IMR-90 (cell line): ENCODE measurements around the gene CCZ1B. TPM values are rescaled to one million over a fixed set of nuclear protein-coding genes. Genes with fewer than 3 reads are reported as not detected.
"Not testable (repeated sequence)": the region's sequence is repeated elsewhere in the genome, so short reads cannot be mapped to it uniquely, and the experiment has no call there.

Source experiments
- ATAC-seq: fragments of 200-7000 bp; cut with Tn5 transposase; 2 replicates; pipeline ENCODE4 v1.9.1; 2020; ENCODE audit warnings: low read depth, mild to moderate bottlenecking, moderate library complexity
- BruUV-seq: library from RNA; stranded (reverse); fragments of 400-500 nt; replicated peaks from 2 replicates; lab custom pipeline; 2021; lab: Mats Ljungman, UMichigan
- CTCF ChIA-PET: fragments of 300-600 bp; formaldehyde crosslinking; extraction: SDS; loops from one replicate; lab custom pipeline; 2021; ENCODE audit warnings: antibody characterized with exemption; lab: Yijun Ruan, JAX
- POLR2A ChIA-PET: fragments of 300-600 bp; sonication (Branson Sonifier 250); formaldehyde crosslinking; loops from one replicate; lab custom pipeline; 2022; ENCODE audit warnings: antibody characterized with exemption; ENCODE audit not compliant: unreplicated experiment; lab: Charles Lee
- DNase-seq: peaks from one replicate; pipeline ENCODE4 v3.0.0; 2013
- H2AFZ ChIP-seq: replicated peaks from 2 replicates; pipeline ENCODE3; 2013; ENCODE audit warnings: low read length, mild to moderate bottlenecking; ENCODE audit not compliant: poor library complexity
- H2AK5ac ChIP-seq: 2 replicates; pipeline ENCODE4 v1.6.1; 2013; ENCODE audit warnings: low read depth, low read length, inconsistent platforms
- H2AK9ac ChIP-seq: replicated peaks from 2 replicates; pipeline ENCODE3; 2013; ENCODE audit warnings: mild to moderate bottlenecking, low read depth, low read length, moderate library complexity; ENCODE audit not compliant: poor library complexity
- H2BK120ac ChIP-seq: 2 replicates; pipeline ENCODE4 v1.6.1; 2013; ENCODE audit warnings: low read depth, low read length, inconsistent platforms
- H2BK15ac ChIP-seq: 3 replicates; pipeline ENCODE4 v1.6.1; 2013; ENCODE audit warnings: low read depth, low read length, inconsistent platforms
- H2BK20ac ChIP-seq: 2 replicates; pipeline ENCODE4 v1.6.1; 2013; ENCODE audit warnings: low read depth, mild to moderate bottlenecking, inconsistent platforms, low read length, moderate library complexity
- H2BK5ac ChIP-seq: 2 replicates; pipeline ENCODE4 v1.6.1; 2013; ENCODE audit warnings: mild to moderate bottlenecking, low read depth, low read length, inconsistent platforms; ENCODE audit not compliant: poor library complexity, severe bottlenecking
- H3K14ac ChIP-seq: replicated peaks from 2 replicates; pipeline ENCODE4 v1.6.1; 2013; ENCODE audit warnings: low read depth, low read length, inconsistent platforms
- H3K18ac ChIP-seq: 2 replicates; pipeline ENCODE4 v1.6.1; 2013; ENCODE audit warnings: low read depth, low read length, control low read depth
- H3K23ac ChIP-seq: 2 replicates; pipeline ENCODE4 v1.6.1; 2013; ENCODE audit warnings: low read depth, low read length, inconsistent platforms
- H3K27ac ChIP-seq: 2 replicates; pipeline ENCODE4 v1.5.1; 2013; ENCODE audit warnings: mild to moderate bottlenecking, control low read depth, low read length; ENCODE audit not compliant: insufficient read depth
- H3K27me3 ChIP-seq: 2 replicates; pipeline ENCODE4 v1.6.1; 2013; ENCODE audit warnings: low read length; ENCODE audit not compliant: control insufficient read depth, insufficient read depth
- H3K36me3 ChIP-seq: 2 replicates; pipeline ENCODE4 v1.6.1; 2013; ENCODE audit warnings: low read length, mixed read lengths; ENCODE audit not compliant: control insufficient read depth, insufficient read depth
- H3K4ac ChIP-seq: 2 replicates; pipeline ENCODE4 v1.6.1; 2013; ENCODE audit warnings: low read depth, low read length, inconsistent platforms
- H3K4me1 ChIP-seq: 2 replicates; pipeline ENCODE4 v1.6.1; 2013; ENCODE audit warnings: low read length, mixed read lengths; ENCODE audit not compliant: control insufficient read depth, insufficient read depth
- H3K4me2 ChIP-seq: 2 replicates; pipeline ENCODE4 v1.6.1; 2013; ENCODE audit warnings: low read depth, mild to moderate bottlenecking, control low read depth, low read length, moderate library complexity
- H3K4me3 ChIP-seq: 2 replicates; pipeline ENCODE4 v1.5.1; 2013; ENCODE audit warnings: low read depth, mild to moderate bottlenecking, control low read depth, low read length, moderate library complexity; ENCODE audit not compliant: insufficient read depth
- H3K56ac ChIP-seq: 2 replicates; pipeline ENCODE4 v1.6.1; 2013; ENCODE audit warnings: low read length, inconsistent platforms; ENCODE audit not compliant: insufficient read depth; ENCODE audit errors: extremely low read depth
- H3K79me1 ChIP-seq, 2 experiments: 2 replicates each; pipeline ENCODE4 v1.6.1; 2013; ENCODE audit warnings: low read length in 2 of 2, inconsistent platforms in 1 of 2, low read depth in 1 of 2
- H3K9ac ChIP-seq: 2 replicates; pipeline ENCODE4 v1.6.1; 2013; ENCODE audit warnings: low read depth, low read length, control low read depth
- H3K9me1 ChIP-seq: 2 replicates; pipeline ENCODE4 v1.6.1; 2013; ENCODE audit warnings: low read length, inconsistent platforms; ENCODE audit not compliant: insufficient read depth
- H3K9me3 ChIP-seq: 2 replicates; pipeline ENCODE4 v1.6.1; 2013; ENCODE audit warnings: low read length; ENCODE audit not compliant: control insufficient read depth, insufficient read depth
- H4K20me1 ChIP-seq: 2 replicates; pipeline ENCODE4 v1.6.1; 2013; ENCODE audit warnings: low read length, inconsistent platforms; ENCODE audit not compliant: insufficient read depth
- H4K5ac ChIP-seq: 2 replicates; pipeline ENCODE4 v1.6.1; 2013; ENCODE audit warnings: mild to moderate bottlenecking, low read depth, low read length, control low read depth
- H4K8ac ChIP-seq, 2 experiments: 2 replicates each; pipeline ENCODE4 v1.6.1; 2013; ENCODE audit warnings: low read depth in 2 of 2, low read length in 2 of 2, control low read depth in 1 of 2, inconsistent platforms in 1 of 2
- H4K91ac ChIP-seq: 2 replicates; pipeline ENCODE4 v1.6.1; 2013; ENCODE audit warnings: low read depth, low read length, inconsistent platforms; ENCODE audit not compliant: insufficient read depth
- WGBS, 2 experiments: methylation state at CpG; one replicate each; pipeline versions ENCODE4 v1.1.5 to v1.1.7; 2013; ENCODE audit warnings: missing lambda C conversion rate in 2 of 2; ENCODE audit not compliant: insufficient read length in 1 of 2; ENCODE audit errors: extremely low coverage in 2 of 2; 5-methylcytosine and 5-hydroxymethylcytosine counted together
- dilution Hi-C: fragments of 300-500 bp; cut with HindIII; formaldehyde crosslinking; loops from one replicate; pipeline ENCODE4 v1.14.3; 2018; ENCODE audit warnings: low sequenced_read_pairs; ENCODE audit not compliant: unreplicated experiment
- in situ Hi-C: fragments of 300-500 bp; cut with MboI; formaldehyde crosslinking; loops from 3 replicates; pipeline ENCODE4 v1.14.3; 2019; ENCODE audit warnings: low sequenced_read_pairs, inconsistent platforms, mixed read lengths
- intact Hi-C: fragments of 100-400 bp; cut with micrococcal nuclease; formaldehyde crosslinking; loops from 2 replicates; pipeline ENCODE4 v1.10.0; 2022
- polyA plus RNA-seq, 3 experiments: library from polyadenylated mRNA; depleted of rRNA; stranded (reverse); fragments of >200 nt; gene quantifications; 2 replicates each; pipeline ENCODE4 v1.2.3, GENCODE V29; 2012; ENCODE audit warnings: low replicate concordance in 1 of 3
- total RNA-seq: library from RNA; depleted of rRNA; stranded (reverse); fragments of >200 nt; gene quantifications from 2 replicates; pipeline ENCODE4 v1.2.3, GENCODE V29; 2012

CCZ1B gene
- total and polyA plus RNA-seq, 2 of the 4 experiments (the other 2 are of a cell fraction), result 25.5 to 41.0 TPM

GRCh38 chr7:6807393-6807918 lies 18.6 kb downstream of the CCZ1B start:
- POLR2A ChIA-PET, H3K23ac ChIP-seq, H3K56ac ChIP-seq, H2BK20ac ChIP-seq, H3K36me3 ChIP-seq, H2BK120ac ChIP-seq, H2BK15ac ChIP-seq, BruUV-seq, H3K27ac ChIP-seq, H3K4me1 ChIP-seq, H3K9me1 ChIP-seq, H2BK5ac ChIP-seq, H2AK9ac ChIP-seq, H3K4me2 ChIP-seq, H3K4ac ChIP-seq, H3K9me3 ChIP-seq, H4K8ac ChIP-seq, H3K9ac ChIP-seq, DNase-seq, CTCF ChIA-PET, H3K4me3 ChIP-seq, H3K27me3 ChIP-seq, H3K79me1 ChIP-seq, H4K5ac ChIP-seq, intact Hi-C loops, dilution Hi-C loops, H3K18ac ChIP-seq, H2AK5ac ChIP-seq, ATAC-seq, H4K91ac ChIP-seq, H3K14ac ChIP-seq, H2AFZ ChIP-seq, H4K20me1 ChIP-seq: not testable (repeated sequence)
- no CpG with 5 or more reads among the region's 4 CpGs for WGBS, 2 experiments
- in situ Hi-C loops, result loop anchor here (25.0 kb wide), 1 partner anchor 945 kb away; no protein-coding TSS in a partner anchor

- H3K14ac ChIP-seq, H3K27ac ChIP-seq, H2BK5ac ChIP-seq, BruUV-seq, H4K20me1 ChIP-seq, H2BK120ac ChIP-seq, H3K9me3 ChIP-seq, dilution Hi-C loops, H4K8ac ChIP-seq, H3K9me1 ChIP-seq, H3K4me2 ChIP-seq, DNase-seq, H3K9ac ChIP-seq, POLR2A ChIA-PET, H4K5ac ChIP-seq, CTCF ChIA-PET, H3K56ac ChIP-seq, H3K4ac ChIP-seq, H3K27me3 ChIP-seq, H3K4me1 ChIP-seq, H3K79me1 ChIP-seq, H3K18ac ChIP-seq, H3K36me3 ChIP-seq, H4K91ac ChIP-seq, H3K23ac ChIP-seq, H2BK15ac ChIP-seq, H3K4me3 ChIP-seq, ATAC-seq, intact Hi-C loops, H2BK20ac ChIP-seq, H2AK5ac ChIP-seq, H2AK9ac ChIP-seq, H2AFZ ChIP-seq: not testable (repeated sequence)
- no CpG with 5 or more reads among the region's 2 CpGs for whole genome bisulfite sequencing, 2 experiments
- in situ Hi-C loops, result loop anchor here (25.0 kb wide), 1 partner anchor 938 kb away; no protein-coding TSS in a partner anchor
Measured at GRCh38 chr7:6800331-6800730, 25.7 kb downstream of the CCZ1B start.
